ENCODE data around the gene PRPF40B. TPM values are rescaled to one million over a fixed set of nuclear protein-coding genes. Genes with fewer than 3 reads are reported as not detected.

PRPF40B gene
- total and polyA plus RNA-seq, 8 donors = 6.6 to 39.7 (median 13.3) TPM

GRCh38 chr12:49636979-49637755 lies 13.8 kb downstream of the PRPF40B start:
- DNase-seq = peak; percentile 52 to 86
- Histone ChIP-seq H3K9me3 (no peaks in the 10 kb centered on the region), H3K27me3 (no peaks in the 10 kb centered on the region), H3K4me3 (no peak overlapping the region), H3K27ac (peak overlapping the region in 1 of 5 donors; percentile 30), H3K36me3 (peaks cover 0 to 77% (median 65%) of the 10 kb centered on the region in 4 donors), H3K4me1 (peaks cover 0 to 17% (median 13%) of the 10 kb centered on the region in 4 donors)
- WGBS, 5 donors = 28 to 36% (median 35%) methylated on average over 9 of the region's 9 CpGs
- intact Hi-C loops (cut with DNase I; ENCODE audit: low total_unique reads) = no loop called here
- TF ChIP-seq POLR2A (IDR thresholded peaks at IDR 0.05) = no peak
- peak in 1 of 3 donors; percentile 42 for TF ChIP-seq POLR2AphosphoS5 (IDR thresholded peaks at IDR 0.05)
- TF ChIP-seq EP300 (IDR thresholded peaks at IDR 0.05) = no peak
- peak in 5 of 7 experiments; percentile 50 to 69 (median 60) for TF ChIP-seq CTCF (IDR thresholded peaks at IDR 0.05)

GRCh38 chr12:49641748-49642369 lies 18.5 kb downstream of the PRPF40B start:
- 86 to 91% (median 90%) methylated on average over 12 to 17 of the region's 17 CpGs for WGBS, 5 donors
- no peak overlapping the region for H3K27ac ChIP-seq
- no peak overlapping the region for H3K4me3 ChIP-seq
- H3K4me1 ChIP-seq = peaks cover 0 to 27% (median 24%) of the 10 kb centered on the region in 4 donors
- peaks cover 17 to 82% (median 72%) of the 10 kb centered on the region in 4 donors for H3K36me3 ChIP-seq
- intact Hi-C loops (cut with DNase I; ENCODE audit: low total_unique reads) = loop anchor here (2.0 kb wide), 1 partner anchor 67 kb away; no protein-coding TSS in a partner anchor
- H3K9me3 ChIP-seq = no peaks in the 10 kb centered on the region
- DNase-seq = no peak
- no peaks in the 10 kb centered on the region for H3K27me3 ChIP-seq
- no peak for TF ChIP-seq POLR2AphosphoS5 (IDR thresholded peaks at IDR 0.05)
- TF ChIP-seq CTCF (IDR thresholded peaks at IDR 0.05) = no peak
- no peak for TF ChIP-seq POLR2A (IDR thresholded peaks at IDR 0.05)
- TF ChIP-seq EP300 (IDR thresholded peaks at IDR 0.05) = no peak

- WGBS, 5 donors = 82 to 86% (median 84%) methylated on average over 5 to 11 of the region's 11 CpGs
- H3K36me3 ChIP-seq = peaks cover 17 to 86% (median 77%) of the 10 kb centered on the region in 4 donors
- H3K4me3 ChIP-seq = no peak overlapping the region
- peaks cover 0 to 25% (median 21%) of the 10 kb centered on the region in 4 donors for H3K4me1 ChIP-seq
- H3K27me3 ChIP-seq = no peaks in the 10 kb centered on the region
- no peak overlapping the region for H3K27ac ChIP-seq
- DNase-seq = no peak
- H3K9me3 ChIP-seq = no peaks in the 10 kb centered on the region
- TF ChIP-seq POLR2A (IDR thresholded peaks at IDR 0.05) (no peak), CTCF (IDR thresholded peaks at IDR 0.05) (no peak), POLR2AphosphoS5 (IDR thresholded peaks at IDR 0.05) (no peak), EP300 (IDR thresholded peaks at IDR 0.05) (no peak)
- intact Hi-C loops (cut with DNase I; ENCODE audit: low total_unique reads) = loop anchor here (2.0 kb wide), 1 partner anchor 66 kb away; no protein-coding TSS in a partner anchor
These were observed 19.0 kb downstream of the PRPF40B start for GRCh38 chr12:49642370-49642802.

- Histone ChIP-seq H3K27me3 (no peaks in the 10 kb centered on the region), H3K4me1 (peaks cover under 1 to 28% (median 24%) of the 10 kb centered on the region in 4 donors), H3K27ac (no peak overlapping the region), H3K4me3 (no peak overlapping the region), H3K9me3 (no peaks in the 10 kb centered on the region), H3K36me3 (peaks cover 17 to 86% (median 77%) of the 10 kb centered on the region in 4 donors)
- no peak for DNase-seq
- no peak for TF ChIP-seq CTCF (IDR thresholded peaks at IDR 0.05)
- 77 to 93% (median 90%) methylated on average over 3 to 7 of the region's 7 CpGs for WGBS, 5 donors
- intact Hi-C loops (cut with DNase I; ENCODE audit: low total_unique reads) = loop anchor here (2.0 kb wide), 1 partner anchor 66 kb away; no protein-coding TSS in a partner anchor
These were observed 19.8 kb downstream of the PRPF40B start for GRCh38 chr12:49643135-49643534.
